ENCODE results near the gene R3HDM4. TPM values are rescaled to one million over a fixed set of nuclear protein-coding genes. Genes with fewer than 3 reads are reported as not detected.
A peak's percentile ranks its signal among the peaks of the same experiment; 100 is the strongest.

Gene R3HDM4
- total and polyA plus RNA-seq, 9 of the 15 experiments (the other 6 are each of a cell fraction or from before 2014, with no cell fraction given), result 3.2 to 154 (median 59.0) TPM

- peak; percentile 67 for TF ChIP-seq TFAP4 (CRISPR knock-in tag; IDR thresholded peaks at IDR 0.05; ENCODE audit: borderline replicate concordance)
- no peak for TF ChIP-seq EP400 (IDR thresholded peaks at IDR 0.05)
- 0 out of 4 replicates have a peak, but pooled peaks of 1 of the 2 experiments have one; percentile 5 for TF ChIP-seq RCOR1 (IDR thresholded peaks at IDR 0.05; ENCODE audit: borderline replicate concordance in 1 of 2, low read depth in 2 of 2, low read length in 2 of 2)
- peak; percentile 41; the same call in 1 of the 2 replicates for TF ChIP-seq POLR2A (conservative IDR thresholded peaks at IDR 0.05)
- no peak for TF ChIP-seq DLX4 (CRISPR knock-in tag; IDR thresholded peaks at IDR 0.05)
- TF ChIP-seq HDAC1 (IDR thresholded peaks at IDR 0.05), result 0 out of 4 replicates have a peak, but pooled peaks of 1 of the 2 experiments have one; percentile 53
- TF ChIP-seq MCM7 (IDR thresholded peaks at IDR 0.05), result no peak
- TF ChIP-seq ZNF695 (CRISPR knock-in tag; IDR thresholded peaks at IDR 0.05), result no peak
- no peak for TF ChIP-seq ZNF609 (CRISPR knock-in tag; IDR thresholded peaks at IDR 0.05; ENCODE audit: borderline replicate concordance)
- TF ChIP-seq ZNF263 (CRISPR knock-in tag; IDR thresholded peaks at IDR 0.05; ENCODE audit: borderline replicate concordance), result no peak
- TF ChIP-seq CCNT2 (IDR thresholded peaks at IDR 0.05; ENCODE audit: borderline replicate concordance, extremely low read depth, insufficient read length, low read depth, low read length), result peak; percentile 14
- no peak for TF ChIP-seq CSDE1 (IDR thresholded peaks at IDR 0.05)
- peak in 1 of 2 experiments; percentile 79; a peak in 3 of 4 replicates for TF ChIP-seq KDM1A (IDR thresholded peaks at IDR 0.05)
- peak; percentile 70 for TF ChIP-seq POLR2G (IDR thresholded peaks at IDR 0.05; ENCODE audit: low read depth, low read length)
- 0 out of 2 replicates have a peak, but pooled peaks have one; percentile 18 for TF ChIP-seq ARID1B (IDR thresholded peaks at IDR 0.05)
- no peak for TF ChIP-seq SAP30 (IDR thresholded peaks at IDR 0.05; ENCODE audit: borderline replicate concordance, insufficient read depth, low read depth, low read length, poor library complexity, severe bottlenecking)
- peak; percentile 83 for TF ChIP-seq VEZF1 (CRISPR knock-in tag; IDR thresholded peaks at IDR 0.05)
- no peak for TF ChIP-seq MYC (IDR thresholded peaks at IDR 0.05; ENCODE audit: low read depth, low read length)
- TF ChIP-seq MYC (CRISPR knock-in tag; IDR thresholded peaks at IDR 0.05; ENCODE audit: borderline replicate concordance, low read depth), result 0 out of 2 replicates have a peak, but pooled peaks have one; percentile 30
- peak; percentile 59 for TF ChIP-seq RBFOX2 (IDR thresholded peaks at IDR 0.05; ENCODE audit: low read depth, low read length)
Measured at GRCh38 chr19:872266-872951, 40.6 kb downstream of the R3HDM4 start (continued).

Data from K562 (cell line).